ENCODE results near the gene MELTF. TPM values are rescaled to one million over a fixed set of nuclear protein-coding genes. Genes with fewer than 3 reads are reported as not detected.

MELTF gene
- total RNA-seq, 1 donor from 2014 or later: 2.9 TPM

- H3K27ac Mint-ChIP-seq (ENCODE audit: unreplicated experiment): no peak overlapping the region
- no peak for DNase-seq (ENCODE audit: low spot score)
- H3K4me3 Mint-ChIP-seq (ENCODE audit: unreplicated experiment): no peak overlapping the region
- H3K27me3 Mint-ChIP-seq (ENCODE audit: unreplicated experiment): peaks cover 6% of the 10 kb centered on the region
- no peaks in the 10 kb centered on the region for H3K4me1 Mint-ChIP-seq (ENCODE audit: unreplicated experiment)
- H3K9me3 Mint-ChIP-seq (ENCODE audit: unreplicated experiment): no peaks in the 10 kb centered on the region
- no peak for TF ChIP-seq CTCF (IDR thresholded peaks at IDR 0.05; ENCODE audit: unreplicated experiment)
- no peaks in the 10 kb centered on the region for H3K36me3 Mint-ChIP-seq (ENCODE audit: low read depth, unreplicated experiment)
These were observed 33.8 kb downstream of the MELTF start for GRCh38 chr3:196995646-196996355.

GRCh38 chr3:196995027-196995426 is 34.6 kb downstream of the MELTF start:
- H3K4me1 Mint-ChIP-seq (ENCODE audit: unreplicated experiment): no peaks in the 10 kb centered on the region
- no peak for DNase-seq (ENCODE audit: low spot score)
- no peak for TF ChIP-seq CTCF (IDR thresholded peaks at IDR 0.05; ENCODE audit: unreplicated experiment)
- H3K27ac Mint-ChIP-seq (ENCODE audit: unreplicated experiment): no peak overlapping the region
- H3K9me3 Mint-ChIP-seq (ENCODE audit: unreplicated experiment): no peaks in the 10 kb centered on the region
- H3K4me3 Mint-ChIP-seq (ENCODE audit: unreplicated experiment): no peak overlapping the region
- H3K36me3 Mint-ChIP-seq (ENCODE audit: low read depth, unreplicated experiment): no peaks in the 10 kb centered on the region
- H3K27me3 Mint-ChIP-seq (ENCODE audit: unreplicated experiment): peaks cover 7% of the 10 kb centered on the region

GRCh38 chr3:196994056-196994455 is 35.6 kb downstream of the MELTF start:
- Mint-ChIP-seq H3K27ac (ENCODE audit: unreplicated experiment) (no peak overlapping the region), H3K9me3 (ENCODE audit: unreplicated experiment) (no peaks in the 10 kb centered on the region), H3K27me3 (ENCODE audit: unreplicated experiment) (peaks cover 7% of the 10 kb centered on the region), H3K36me3 (ENCODE audit: low read depth, unreplicated experiment) (no peaks in the 10 kb centered on the region), H3K4me3 (ENCODE audit: unreplicated experiment) (no peak overlapping the region), H3K4me1 (ENCODE audit: unreplicated experiment) (peaks cover 4% of the 10 kb centered on the region)
- no peak for DNase-seq (ENCODE audit: low spot score)
- TF ChIP-seq CTCF (IDR thresholded peaks at IDR 0.05; ENCODE audit: unreplicated experiment): no peak

GRCh38 chr3:196992461-196993065 is 37.1 kb downstream of the MELTF start:
- TF ChIP-seq CTCF (IDR thresholded peaks at IDR 0.05; ENCODE audit: unreplicated experiment): no peak
- H3K4me3 Mint-ChIP-seq (ENCODE audit: unreplicated experiment): no peak overlapping the region
- H3K27ac Mint-ChIP-seq (ENCODE audit: unreplicated experiment): no peak overlapping the region
- peaks cover 7% of the 10 kb centered on the region for H3K27me3 Mint-ChIP-seq (ENCODE audit: unreplicated experiment)
- H3K36me3 Mint-ChIP-seq (ENCODE audit: low read depth, unreplicated experiment): no peaks in the 10 kb centered on the region
- H3K9me3 Mint-ChIP-seq (ENCODE audit: unreplicated experiment): no peaks in the 10 kb centered on the region
- H3K4me1 Mint-ChIP-seq (ENCODE audit: unreplicated experiment): peaks cover 11% of the 10 kb centered on the region
- no peak for DNase-seq (ENCODE audit: low spot score)
